Spleen (tissue), 11 donors: Measurements from ENCODE around the gene NUDT14. TPM values are rescaled to one million over a fixed set of nuclear protein-coding genes. Genes with fewer than 3 reads are reported as not detected.

ENCODE experiments used
- DNase-seq: peaks from one replicate; pipeline ENCODE4 v3.0.0-alpha.2; 2020
- H3K27ac ChIP-seq, 8 donors: fragments of 200-600 bp; sonication (generic) in 7 of 8; 1 replicate in 4 of 8; 2 replicates in 4 of 8; pipeline versions ENCODE4 v1.5.0 to v1.8.0; 2016 to 2021; ENCODE audit warnings: inconsistent platforms in 4 of 8, mild to moderate bottlenecking in 4 of 8, moderate library complexity in 1 of 8
- H3K27me3 ChIP-seq, 7 donors: fragments of 200-600 bp; sonication (generic) in 6 of 7; replicated peaks in 1 of 7; 1 replicate in 4 of 7; 2 replicates in 3 of 7; pipeline versions ENCODE4 v1.5.0 to v1.8.0; 2016 to 2021; ENCODE audit warnings: inconsistent platforms in 3 of 7, mild to moderate bottlenecking in 1 of 7
- H3K36me3 ChIP-seq, 6 donors: fragments of 200-600 bp; sonication (generic) in 5 of 6; 1 replicate in 4 of 6; 2 replicates in 2 of 6; pipeline versions ENCODE4 v1.5.0 to v1.8.0; 2016 to 2021; ENCODE audit warnings: inconsistent platforms in 2 of 6
- H3K4me1 ChIP-seq, 6 donors: fragments of 200-600 bp; sonication (generic) in 5 of 6; 1 replicate in 3 of 6; 2 replicates in 3 of 6; pipeline versions ENCODE4 v1.5.0 to v1.8.0; 2016 to 2021; ENCODE audit warnings: inconsistent platforms in 3 of 6
- H3K4me3 ChIP-seq, 8 donors: fragments of 200-600 bp; sonication (generic) in 7 of 8; 1 replicate in 4 of 8; 2 replicates in 4 of 8; pipeline versions ENCODE4 v1.5.0 to v1.8.0; 2016 to 2021; ENCODE audit warnings: inconsistent platforms in 4 of 8, mild to moderate bottlenecking in 4 of 8, moderate library complexity in 2 of 8
- H3K9me3 ChIP-seq, 8 donors: fragments of 200-600 bp; sonication (generic) in 7 of 8; 1 replicate in 4 of 8; 2 replicates in 4 of 8; pipeline versions ENCODE4 v1.5.0 to v1.8.0; 2016 to 2021; ENCODE audit warnings: inconsistent platforms in 4 of 8
- CTCF ChIP-seq, 11 experiments: fragments of 200-600 bp in 7 of 11; fragments of 450-650 bp in 4 of 11; sonication (generic) in 4 of 11; IDR thresholded peaks in 8 of 11; conservative IDR thresholded peaks in 3 of 11; 1 replicate in 7 of 11; 2 replicates in 4 of 11; pipeline versions ENCODE4 v1.4.0 to v1.8.0; 2016 to 2021; ENCODE audit warnings: antibody characterized with exemption in 11 of 11, inconsistent platforms in 4 of 11, mild to moderate bottlenecking in 1 of 11
- POLR2A ChIP-seq, 3 donors: fragments of 450-650 bp; IDR thresholded peaks; one replicate each; pipeline ENCODE4 v1.5.1; 2017; ENCODE audit warnings: antibody characterized with exemption in 3 of 3, mild to moderate bottlenecking in 1 of 3
- POLR2AphosphoS5 ChIP-seq, 3 donors: sonication (generic); formaldehyde crosslinking; IDR thresholded peaks; one replicate each; pipeline ENCODE4 v1.5.1; 2017; ENCODE audit warnings: antibody characterized with exemption in 3 of 3
- WGBS, 5 donors: extraction: QIAGEN DNeasy Blood & Tissue Kit in 3 of 5; methylation state at CpG; one replicate each; pipeline versions ENCODE4 v1.1.5 to v1.1.7; 2013 to 2018; 5-methylcytosine and 5-hydroxymethylcytosine counted together
- intact Hi-C: fragments of 100-400 bp; cut with DNase I; formaldehyde crosslinking; loops from one replicate; pipeline ENCODE4 v1.15.0; 2023; ENCODE audit warnings: low total_unique reads
- polyA plus RNA-seq, 3 donors: library from polyadenylated mRNA; stranded (reverse); fragments of 200-250 nt; gene quantifications; one replicate each; pipeline ENCODE4 v1.2.1, GENCODE V29; 2013
- total RNA-seq, 7 donors: library from RNA; depleted of rRNA in 3 of 7; stranded (reverse); fragments of >200 nt in 3 of 7; fragmentation: NEBNext Ultra II Directional in 4 of 7; extraction: Animal tissue kit (Norgen Biotek cat#: 25700) in 4 of 7; gene quantifications; one replicate each; pipeline versions ENCODE4 v1.1.0 to v1.2.1, GENCODE V29; 2016 to 2021
- donor health status: healthy with polysubstance abuse.
- donor health status: DM: no; HTN: no; CAD: no; lungs with moderate emphysema.
- donor health status: DM: no; HTN: no; CAD: no.
- donor health status: Bipolar disorder and iron deficiency.
- donor health status: healthy.
- donor health status: DM: no; HTN: no; CAD: no.
- donor health status: DM: yes; HTN: yes; CAD: no.

The NUDT14 gene
- total and polyA plus RNA-seq, 10 donors: 10.1 to 31.1 (median 21.5) TPM

- DNase-seq: no peak
- intact Hi-C loops: no loop called here
- Histone ChIP-seq H3K27me3 (peaks cover 0 to 31% (median 0%) of the 10 kb centered on the region in 7 donors), H3K4me1 (no peaks in the 10 kb centered on the region), H3K27ac (no peak overlapping the region), H3K36me3 (no peaks in the 10 kb centered on the region), H3K9me3 (peaks cover 2 to 30% (median 26%) of the 10 kb centered on the region in 8 donors), H3K4me3 (no peak overlapping the region)
- TF ChIP-seq CTCF (IDR thresholded peaks at IDR 0.05 in 8 of 11, conservative IDR thresholded peaks at IDR 0.05 in 3 of 11) (no peak), POLR2A (IDR thresholded peaks at IDR 0.05) (no peak), POLR2AphosphoS5 (IDR thresholded peaks at IDR 0.05) (no peak)
- 70 to 80% (median 73%) methylated on average over 4 of the region's 4 CpGs for WGBS, 5 donors
Observed at GRCh38 chr14:105132921-105133654, 48.0 kb downstream of the NUDT14 start.

- TF ChIP-seq POLR2A (IDR thresholded peaks at IDR 0.05): no peak
- no peak for TF ChIP-seq POLR2AphosphoS5 (IDR thresholded peaks at IDR 0.05)
- TF ChIP-seq CTCF (IDR thresholded peaks at IDR 0.05 in 8 of 11, conservative IDR thresholded peaks at IDR 0.05 in 3 of 11): no peak
Observed at GRCh38 chr14:105131241-105131640, 49.9 kb downstream of the NUDT14 start.

GRCh38 chr14:105128059-105128458, 53.1 kb downstream of the NUDT14 start:
- Histone ChIP-seq H3K27ac (no peak overlapping the region), H3K4me3 (no peak overlapping the region), H3K4me1 (no peaks in the 10 kb centered on the region), H3K9me3 (peaks cover 2 to 30% (median 26%) of the 10 kb centered on the region in 8 donors), H3K27me3 (peaks cover 0 to 56% (median 0%) of the 10 kb centered on the region in 7 donors), H3K36me3 (no peaks in the 10 kb centered on the region)
- no peak for DNase-seq
- intact Hi-C loops: no loop called here
- TF ChIP-seq POLR2A (IDR thresholded peaks at IDR 0.05) (no peak), CTCF (IDR thresholded peaks at IDR 0.05 in 8 of 11, conservative IDR thresholded peaks at IDR 0.05 in 3 of 11) (no peak), POLR2AphosphoS5 (IDR thresholded peaks at IDR 0.05) (no peak)
- WGBS, 5 donors: 59 to 74% (median 64%) methylated on average over 5 of the region's 5 CpGs

More at GRCh38 chr14:105131241-105131640, 49.9 kb downstream of the NUDT14 start:
- no peaks in the 10 kb centered on the region for H3K36me3 ChIP-seq
- H3K27ac ChIP-seq: no peak overlapping the region
- H3K9me3 ChIP-seq: peaks cover 2 to 30% (median 26%) of the 10 kb centered on the region in 8 donors
- H3K4me1 ChIP-seq: no peaks in the 10 kb centered on the region
- no peak for DNase-seq
- peaks cover 0 to 34% (median 0%) of the 10 kb centered on the region in 7 donors for H3K27me3 ChIP-seq
- H3K4me3 ChIP-seq: no peak overlapping the region
- 84 to 94% (median 92%) methylated on average over 2 of the region's 2 CpGs for WGBS, 5 donors
- intact Hi-C loops: no loop called here

GRCh38 chr14:105126981-105127329, 54.2 kb downstream of the NUDT14 start:
- H3K4me3 ChIP-seq: no peak overlapping the region
- peaks cover 0 to 57% (median 0%) of the 10 kb centered on the region in 7 donors for H3K27me3 ChIP-seq
- TF ChIP-seq POLR2A (IDR thresholded peaks at IDR 0.05) (no peak), CTCF (IDR thresholded peaks at IDR 0.05 in 8 of 11, conservative IDR thresholded peaks at IDR 0.05 in 3 of 11) (no peak), POLR2AphosphoS5 (IDR thresholded peaks at IDR 0.05) (no peak)
- intact Hi-C loops: no loop called here
- peaks cover 2 to 29% (median 21%) of the 10 kb centered on the region in 8 donors for H3K9me3 ChIP-seq
- WGBS, 5 donors: 75 to 86% (median 77%) methylated on average over 9 of the region's 9 CpGs
- H3K27ac ChIP-seq: no peak overlapping the region
- no peaks in the 10 kb centered on the region for H3K36me3 ChIP-seq
- no peaks in the 10 kb centered on the region for H3K4me1 ChIP-seq
- no peak for DNase-seq
